ENCODE data around the gene FAU. TPM values are rescaled to one million over a fixed set of nuclear protein-coding genes. Genes with fewer than 3 reads are reported as not detected.

The FAU gene
- total RNA-seq, 1 experiment from 2014 or later, result 1,073 TPM

GRCh38 chr11:65087216-65087615, 34.7 kb downstream of the FAU start:
- CTCF ChIA-PET, result no interaction called here
- Histone ChIP-seq H3K36me3 (ENCODE audit: control insufficient read depth in 1 of 2, insufficient read depth in 2 of 2, low read length in 2 of 2) (peaks cover 0 to 18% of the 10 kb centered on the region in 2 experiments; a peak in 1 of 4 replicates), H2AFZ (ENCODE audit: low read depth, low read length, poor library complexity, severe bottlenecking) (no peak overlapping the region), H3K27me3 (ENCODE audit: insufficient read depth, low read length) (no peaks in the 10 kb centered on the region), H3K27ac (ENCODE audit: low read depth, low read length) (no peak overlapping the region), H3K9me3 (ENCODE audit: control insufficient read depth in 1 of 2, insufficient read depth in 1 of 2, low read depth in 1 of 2, low read length in 2 of 2) (no peaks in the 10 kb centered on the region), H3K9ac (ENCODE audit: low read length) (no peak overlapping the region), H3K4me1 (ENCODE audit: control insufficient read depth in 1 of 2, insufficient read depth in 2 of 2, low read length in 2 of 2) (peaks cover 7 to 16% of the 10 kb centered on the region in 2 experiments; a peak in 3 of 4 replicates), H3K4me2 (ENCODE audit: low read length) (no peak overlapping the region), H3K79me2 (ENCODE audit: insufficient read depth, low read length) (peaks cover 22% of the 10 kb centered on the region), H3K4me3 (replicated peaks in 1 of 2; ENCODE audit: low read depth in 1 of 2, low read length in 2 of 2) (no peak overlapping the region), H4K20me1 (ENCODE audit: insufficient read depth) (no peaks in the 10 kb centered on the region), H3K9me2 (ENCODE audit: insufficient read depth) (no peaks in the 10 kb centered on the region)
- intact Hi-C loops (cut with micrococcal nuclease), result no loop called here
- RAD21 ChIA-PET (ENCODE audit: low non-redundant PET in 1 of 2, low total read pairs in 2 of 2, uncharacterized antibody in 2 of 2, unreplicated experiment in 2 of 2), result no interaction called here
- BruUV-seq (replicated peaks), result no TSS peak
- ATAC-seq, result no peak
- TF ChIP-seq TCF7L2 (IDR thresholded peaks at IDR 0.05; ENCODE audit: borderline replicate concordance, extremely low read depth, insufficient read depth, insufficient read length) (no peak), CBX3 (IDR thresholded peaks at IDR 0.05; ENCODE audit: low read depth) (no peak), MAX (IDR thresholded peaks at IDR 0.05) (no peak), ZNF274 (IDR thresholded peaks at IDR 0.05; ENCODE audit: low read depth, low read length) (no peak), FOSL1 (IDR thresholded peaks at IDR 0.05; ENCODE audit: low read depth) (no peak), ELF1 (IDR thresholded peaks at IDR 0.05; ENCODE audit: borderline replicate concordance, low read depth) (no peak), EZH2 (IDR thresholded peaks at IDR 0.05) (no peak), YY1 (IDR thresholded peaks at IDR 0.05; ENCODE audit: extremely low read depth, insufficient replicate concordance, low read depth, low read length) (no peak), JUND (IDR thresholded peaks at IDR 0.05) (no peak), ZFX (IDR thresholded peaks at IDR 0.05) (no peak), POLR2AphosphoS5 (IDR thresholded peaks at IDR 0.05; ENCODE audit: low read depth, low read length) (no peak), ATF3 (IDR thresholded peaks at IDR 0.05) (no peak), POLR2A (IDR thresholded peaks at IDR 0.05; ENCODE audit: borderline replicate concordance, extremely low read depth, insufficient read depth, insufficient read length) (no peak), CTCF (IDR thresholded peaks at IDR 0.05 in 2 of 3, conservative IDR thresholded peaks at IDR 0.05 in 1 of 3; ENCODE audit: borderline replicate concordance in 1 of 3, insufficient read depth in 1 of 3, low read depth in 2 of 3, low read length in 2 of 3) (no peak), SP1 (IDR thresholded peaks at IDR 0.05; ENCODE audit: low read depth) (no peak), SRF (IDR thresholded peaks at IDR 0.05; ENCODE audit: low read depth) (no peak)
- no peak for DNase-seq (ENCODE audit: low read depth, low spot score)
- POLR2A ChIA-PET, result no interaction called here

Measured in HCT116 (cell line).